Activated CD8-positive, alpha-beta T cell treated with anti-CD3 and anti-CD28 coated beads, Interleukin-2, amount 10 ng/mL, durations not matched to agents 7 days and 5 days (primary cell): ENCODE measurements around the gene RFX8. TPM values are rescaled to one million over a fixed set of nuclear protein-coding genes. Genes with fewer than 3 reads are reported as not detected.

ENCODE experiments used
- ATAC-seq: fragments of 150-1000 bp; cut with Tn5 transposase; one replicate; pipeline ENCODE4 v1.10.0; 2021; ENCODE audit warnings: moderate library complexity
- CTCF ChIA-PET: fragments of 350-600 bp; sonication (Branson Sonifier 250); formaldehyde crosslinking; loops from one replicate; lab custom pipeline; 2021; ENCODE audit warnings: antibody characterized with exemption; lab: Charles Lee
- POLR2A ChIA-PET: fragments of 350-600 bp; sonication (Branson Sonifier 250); formaldehyde crosslinking; loops from one replicate; lab custom pipeline; 2021; ENCODE audit warnings: antibody characterized with exemption; lab: Charles Lee
- DNase-seq: peaks from one replicate; pipeline ENCODE4 v3.0.0-alpha.2; 2020
- H3K27ac Mint-ChIP-seq: one replicate; pipeline ENCODE4 v1.8.0; 2021; ENCODE audit warnings: mild to moderate bottlenecking, mixed read lengths
- H3K27me3 Mint-ChIP-seq: one replicate; pipeline ENCODE4 v1.8.0; 2021; ENCODE audit warnings: low read depth, mixed read lengths
- H3K36me3 Mint-ChIP-seq: one replicate; pipeline ENCODE4 v1.8.0; 2021; ENCODE audit warnings: low read depth, mixed read lengths
- H3K4me1 Mint-ChIP-seq: one replicate; pipeline ENCODE4 v1.8.0; 2021; ENCODE audit warnings: low read depth, mixed read lengths
- H3K4me3 Mint-ChIP-seq: one replicate; pipeline ENCODE4 v1.8.0; 2021; ENCODE audit warnings: mild to moderate bottlenecking, mixed read lengths
- H3K9me3 Mint-ChIP-seq: one replicate; pipeline ENCODE4 v1.8.0; 2022; ENCODE audit warnings: mixed read lengths; ENCODE audit not compliant: insufficient read depth
- total RNA-seq, 2 experiments: library from RNA; stranded (reverse); gene quantifications; one replicate each; pipeline ENCODE4 v1.2.3, GENCODE V29; 2021

The RFX8 gene
- total RNA-seq, 2 experiments from 2014 or later: 2.2 to 2.8 TPM

DNA sequence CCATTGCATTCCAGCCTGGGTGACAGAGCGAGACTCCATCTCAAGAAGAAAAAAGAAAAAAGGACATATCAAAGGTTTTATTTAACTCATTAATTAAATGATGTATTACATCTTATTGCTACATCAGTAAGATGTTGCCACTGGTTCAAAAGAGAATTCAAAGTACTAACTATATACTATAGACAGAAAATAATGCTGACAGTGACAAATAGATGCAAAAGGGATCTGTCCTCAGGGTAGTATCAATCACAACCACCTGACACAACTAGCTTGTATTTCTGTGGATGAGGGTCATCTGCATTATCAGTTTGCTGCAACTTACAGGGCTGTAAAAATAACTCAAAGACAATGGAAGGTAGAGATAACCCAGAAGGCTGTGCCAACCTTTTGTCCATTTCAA, 71.2 kb downstream of the RFX8 start:
- ATAC-seq (no peak), DNase-seq (no peak)
- no peaks in the 10 kb centered on the region for H3K36me3 Mint-ChIP-seq
- ChIA-PET CTCF (no interaction called here), POLR2A (no interaction called here)
- H3K4me1 Mint-ChIP-seq: no peaks in the 10 kb centered on the region
- no peaks in the 10 kb centered on the region for H3K9me3 Mint-ChIP-seq
- H3K27ac Mint-ChIP-seq: no peak overlapping the region
- H3K4me3 Mint-ChIP-seq: no peak overlapping the region
- peaks cover 6% of the 10 kb centered on the region for H3K27me3 Mint-ChIP-seq

DNA sequence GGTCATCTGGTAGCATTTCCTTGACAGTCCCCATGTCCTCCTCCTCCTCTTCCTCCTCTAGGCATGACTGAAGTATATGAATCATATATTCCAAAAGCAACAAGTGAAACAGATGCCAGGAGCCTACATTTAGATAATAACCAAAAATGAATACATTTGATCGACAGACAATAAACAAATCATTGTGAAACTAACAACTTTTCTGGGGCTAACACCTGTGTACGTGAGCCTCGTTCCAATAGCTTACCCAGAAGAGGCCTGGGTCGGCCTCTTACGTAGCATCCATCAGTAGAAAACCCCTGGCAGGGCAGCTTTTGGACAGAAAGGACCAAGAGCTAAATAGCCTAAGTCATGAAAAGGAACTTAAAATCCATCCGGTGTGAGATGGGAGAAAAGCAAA, 72.3 kb downstream of the RFX8 start:
- no peak for DNase-seq
- ChIA-PET CTCF (interaction anchor here (0.9 kb wide), 1 partner anchor 19 kb away, joined by 3 read pairs; no protein-coding TSS in a partner anchor), POLR2A (no interaction called here)
- no peak overlapping the region for H3K27ac Mint-ChIP-seq
- no peak overlapping the region for H3K4me3 Mint-ChIP-seq
- no peaks in the 10 kb centered on the region for H3K9me3 Mint-ChIP-seq
- no peaks in the 10 kb centered on the region for H3K36me3 Mint-ChIP-seq
- H3K27me3 Mint-ChIP-seq: peaks cover 9% of the 10 kb centered on the region
- no peak for ATAC-seq
- no peaks in the 10 kb centered on the region for H3K4me1 Mint-ChIP-seq

DNA sequence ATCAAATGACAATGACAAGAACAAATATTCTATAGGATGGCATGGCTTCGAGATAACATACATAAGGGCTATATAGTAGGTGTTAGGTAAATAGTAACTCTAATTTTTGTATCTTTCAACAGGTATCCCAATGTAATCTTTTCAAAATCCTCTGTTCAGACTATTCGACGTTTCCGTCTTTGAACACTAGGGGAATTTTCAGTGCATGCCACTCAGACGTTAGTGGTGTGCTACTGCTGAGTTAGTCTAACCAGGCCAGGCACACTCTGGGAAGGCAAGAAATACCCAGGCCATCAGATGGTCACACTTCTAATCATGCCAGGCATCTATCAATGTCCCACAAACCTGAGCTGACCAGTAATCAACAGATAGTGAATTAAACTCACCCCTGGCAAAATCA, 73.0 kb downstream of the RFX8 start:
- ChIA-PET POLR2A (no interaction called here), CTCF (no interaction called here)
- no peaks in the 10 kb centered on the region for H3K4me1 Mint-ChIP-seq
- no peak overlapping the region for H3K4me3 Mint-ChIP-seq
- ATAC-seq (no peak), DNase-seq (no peak)
- peaks cover 15% of the 10 kb centered on the region for H3K27me3 Mint-ChIP-seq
- no peaks in the 10 kb centered on the region for H3K9me3 Mint-ChIP-seq
- H3K27ac Mint-ChIP-seq: no peak overlapping the region
- no peaks in the 10 kb centered on the region for H3K36me3 Mint-ChIP-seq

DNA sequence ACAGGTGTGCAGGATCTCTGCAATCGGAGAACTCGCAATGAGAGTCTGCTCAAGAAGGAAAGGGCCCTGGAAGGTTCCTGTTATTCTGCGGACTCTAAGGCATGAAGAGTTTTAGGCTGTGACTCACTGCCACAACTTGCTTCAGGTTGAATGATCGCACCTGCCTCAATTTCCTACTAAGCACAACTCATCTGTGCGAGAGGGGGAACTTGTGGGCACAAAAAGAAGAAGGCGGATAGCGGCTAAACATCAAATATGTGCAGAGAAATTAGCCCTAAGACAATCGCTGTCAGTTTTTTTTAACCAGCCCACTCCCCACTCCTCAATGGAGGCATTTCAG, 73.6 kb downstream of the RFX8 start:
- DNase-seq (no peak), ATAC-seq (no peak)
- no peak overlapping the region for H3K4me3 Mint-ChIP-seq
- ChIA-PET CTCF (no interaction called here), POLR2A (no interaction called here)
- H3K9me3 Mint-ChIP-seq: no peaks in the 10 kb centered on the region
- H3K27me3 Mint-ChIP-seq: peaks cover 17% of the 10 kb centered on the region
- H3K27ac Mint-ChIP-seq: no peak overlapping the region
- H3K4me1 Mint-ChIP-seq: no peaks in the 10 kb centered on the region
- H3K36me3 Mint-ChIP-seq: no peaks in the 10 kb centered on the region

DNA sequence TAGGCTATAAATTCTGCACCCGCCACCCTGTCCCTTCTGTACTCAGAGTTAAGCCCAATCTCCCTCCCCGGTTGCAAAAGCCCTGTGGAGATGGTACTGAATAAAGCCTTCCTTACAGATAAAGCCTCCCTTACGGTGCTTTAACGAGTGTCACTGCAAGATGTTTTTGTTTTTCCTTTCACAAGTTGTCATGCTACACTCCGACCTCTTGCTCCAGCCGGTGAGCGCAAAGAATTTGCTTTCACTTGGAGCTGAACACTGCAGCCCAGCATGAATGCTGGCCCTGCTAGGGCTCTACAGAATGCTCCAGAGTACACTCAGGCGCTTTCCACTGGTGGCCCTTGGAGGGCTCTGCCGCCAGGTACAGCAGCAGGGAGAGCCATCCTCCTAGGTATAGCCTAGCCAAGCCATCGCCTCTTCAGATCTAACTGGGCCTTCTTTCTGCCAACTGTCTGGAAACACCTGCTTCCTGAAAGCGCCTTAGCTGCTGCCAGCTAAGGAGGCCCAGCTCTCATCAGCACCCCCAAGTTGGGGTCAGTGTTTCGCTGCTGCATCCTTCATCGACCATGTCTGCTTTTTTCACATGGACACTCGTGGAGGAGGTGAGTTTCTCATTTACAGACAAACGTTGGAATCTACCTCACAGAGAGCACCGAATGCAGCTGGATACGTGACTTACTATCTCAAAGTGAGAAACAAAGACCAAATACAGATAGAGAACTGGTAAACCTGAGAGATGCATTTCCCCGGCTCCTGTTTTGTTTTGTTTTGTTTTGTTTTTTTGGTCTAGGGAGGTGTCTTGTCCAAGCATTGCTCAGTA, 74.2 kb downstream of the RFX8 start:
- DNase-seq: no peak
- Mint-ChIP-seq H3K4me1 (no peaks in the 10 kb centered on the region), H3K4me3 (no peak overlapping the region), H3K36me3 (no peaks in the 10 kb centered on the region), H3K9me3 (no peaks in the 10 kb centered on the region), H3K27ac (no peak overlapping the region), H3K27me3 (peaks cover 22% of the 10 kb centered on the region)
- POLR2A ChIA-PET: no interaction called here
- ATAC-seq: no peak
- CTCF ChIA-PET: no interaction called here

DNA sequence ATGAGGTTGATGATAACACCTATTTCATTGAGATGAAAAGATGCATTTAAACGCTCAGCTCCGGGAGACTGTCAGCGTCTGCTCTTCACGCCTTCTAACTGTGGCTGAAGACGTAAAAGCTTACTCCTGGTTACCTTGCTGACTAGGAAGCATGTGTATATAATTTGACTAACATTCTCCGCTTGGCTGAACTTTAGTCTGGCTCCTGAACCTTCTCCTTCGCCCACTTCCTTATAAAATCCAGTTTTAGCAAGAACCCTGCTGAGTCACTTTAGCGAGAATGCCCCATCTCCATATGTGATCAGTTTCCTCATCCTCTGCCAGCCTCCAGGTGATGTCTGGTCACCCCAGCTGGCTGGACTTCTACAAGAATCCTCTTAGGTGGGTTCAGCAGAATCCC, 74.9 kb downstream of the RFX8 start:
- no peak overlapping the region for H3K27ac Mint-ChIP-seq
- H3K4me1 Mint-ChIP-seq: no peaks in the 10 kb centered on the region
- ChIA-PET CTCF (interaction anchor here (1.7 kb wide), 1 partner anchor 12 kb away, joined by 5 read pairs; the partner anchor contains the start of gene CREG2), POLR2A (no interaction called here)
- DNase-seq (no peak), ATAC-seq (no peak)
- H3K27me3 Mint-ChIP-seq: peaks cover 22% of the 10 kb centered on the region
- no peaks in the 10 kb centered on the region for H3K9me3 Mint-ChIP-seq
- no peaks in the 10 kb centered on the region for H3K36me3 Mint-ChIP-seq
- H3K4me3 Mint-ChIP-seq: no peak overlapping the region

DNA sequence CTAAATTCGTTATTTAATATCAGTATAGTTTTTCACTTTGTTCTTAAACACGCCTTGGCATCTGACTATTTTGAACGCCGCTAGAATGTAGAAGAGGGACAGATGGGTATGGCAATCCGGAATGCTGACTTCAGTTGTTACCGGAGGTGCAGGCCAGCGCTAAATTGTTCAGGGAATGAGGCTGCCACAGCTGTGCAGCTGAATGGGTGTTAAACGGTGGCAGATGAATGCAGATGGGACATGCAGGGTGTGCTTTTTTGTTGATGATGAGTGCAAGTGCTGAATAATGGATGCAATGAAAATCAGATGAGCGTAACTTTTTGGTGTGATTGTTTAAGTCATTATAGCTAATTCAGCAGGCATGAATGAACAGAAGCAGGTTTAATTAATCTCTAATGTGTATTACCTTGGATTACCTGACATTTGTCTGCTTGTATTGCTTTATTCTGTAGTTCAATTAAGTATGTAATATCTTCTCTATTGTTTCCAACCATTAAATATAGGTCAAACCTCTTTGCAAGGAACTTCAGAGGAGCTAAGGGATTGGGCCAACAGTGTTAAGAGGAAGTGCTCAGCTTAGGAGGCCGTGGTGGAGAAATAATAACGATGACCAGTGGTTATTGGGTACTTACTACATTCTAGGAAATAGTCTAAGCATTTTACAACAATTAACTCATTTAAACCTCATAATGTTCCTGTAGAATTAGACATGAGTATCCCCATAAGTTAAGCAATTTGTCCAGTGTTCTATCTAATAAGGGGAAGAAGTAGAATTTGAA, 75.7 kb downstream of the RFX8 start:
- Mint-ChIP-seq H3K4me3 (no peak overlapping the region), H3K27ac (no peak overlapping the region), H3K9me3 (no peaks in the 10 kb centered on the region), H3K36me3 (no peaks in the 10 kb centered on the region), H3K4me1 (no peaks in the 10 kb centered on the region), H3K27me3 (peaks cover 24% of the 10 kb centered on the region)
- POLR2A ChIA-PET: interaction anchor here (0.6 kb wide), 1 partner anchor 170 kb away, joined by 3 read pairs; no protein-coding TSS in a partner anchor
- CTCF ChIA-PET: interaction anchor here (0.8 to 1.7 kb wide), 4 partner anchors 11 to 244 kb away, joined by 3 to 5 read pairs (median 4); partner anchors contain the start of gene CREG2
- ATAC-seq: no peak
- DNase-seq: no peak

DNA sequence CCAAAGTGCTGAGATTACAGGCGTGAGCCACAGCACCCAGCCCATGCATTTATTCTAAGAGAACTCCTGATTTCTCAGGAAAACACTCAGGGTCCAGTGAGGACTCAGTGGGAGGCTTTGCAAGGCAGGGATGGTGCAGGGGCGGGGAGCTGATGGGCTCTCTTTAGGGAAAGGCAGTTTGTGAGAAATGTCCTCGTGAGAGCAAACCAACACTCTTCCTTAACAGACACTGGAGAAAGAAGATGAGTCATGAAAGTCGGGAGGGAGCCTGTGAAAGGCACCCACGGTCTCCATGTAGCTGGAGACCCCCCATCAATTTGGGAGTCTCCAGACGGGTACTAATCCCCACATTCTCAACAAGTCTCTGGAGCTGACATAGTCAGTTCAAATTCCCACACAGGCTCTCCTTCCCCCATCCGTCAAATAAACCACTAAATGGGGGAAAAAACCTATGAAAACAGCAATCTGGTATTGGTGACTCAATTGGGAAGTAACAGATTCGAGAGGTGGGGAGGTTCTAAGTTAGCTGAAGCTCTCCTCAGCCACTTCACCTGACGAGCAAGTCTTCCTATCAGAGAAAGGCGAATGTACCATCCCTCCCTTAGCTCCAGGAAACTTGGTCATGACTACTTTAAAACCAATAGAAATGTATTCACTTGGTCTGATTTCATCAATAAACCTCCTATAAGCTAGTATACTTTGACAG, 76.6 kb downstream of the RFX8 start:
- DNase-seq: no peak
- Mint-ChIP-seq H3K27me3 (peaks cover 26% of the 10 kb centered on the region), H3K27ac (no peak overlapping the region), H3K9me3 (no peaks in the 10 kb centered on the region), H3K36me3 (no peaks in the 10 kb centered on the region), H3K4me3 (no peak overlapping the region), H3K4me1 (no peaks in the 10 kb centered on the region)
- CTCF ChIA-PET: interaction anchor here (0.8 to 1.7 kb wide), 4 partner anchors 10 to 245 kb away, joined by 3 to 5 read pairs (median 4); partner anchors contain the start of gene CREG2
- ATAC-seq: no peak
- POLR2A ChIA-PET: no interaction called here

DNA sequence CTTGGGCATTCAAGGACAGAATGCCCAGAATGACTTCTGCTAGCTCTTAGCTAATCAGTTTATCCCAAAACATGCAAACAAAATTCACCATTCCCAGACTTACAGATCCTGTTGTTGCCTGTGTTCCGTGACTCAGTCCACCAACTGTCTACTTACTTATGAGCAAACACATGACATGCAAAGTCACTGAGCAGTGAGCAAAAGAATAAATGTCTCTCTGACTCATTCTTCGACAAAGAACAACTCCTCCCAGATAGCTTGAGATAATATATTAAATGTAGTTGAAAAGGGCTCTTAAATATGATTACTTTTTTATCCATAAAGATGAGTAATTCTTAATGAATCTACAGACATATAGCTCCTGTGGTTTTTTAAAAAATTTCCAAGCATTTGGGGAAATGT, 78.6 kb downstream of the RFX8 start:
- DNase-seq: no peak
- no peak for ATAC-seq
- Mint-ChIP-seq H3K27ac (no peak overlapping the region), H3K36me3 (no peaks in the 10 kb centered on the region), H3K4me1 (no peaks in the 10 kb centered on the region), H3K4me3 (no peak overlapping the region), H3K9me3 (no peaks in the 10 kb centered on the region), H3K27me3 (peaks cover 24% of the 10 kb centered on the region)
- ChIA-PET CTCF (interaction anchor here (0.8 to 1.2 kb wide), 2 partner anchors 11 to 54 kb away, joined by 3 to 4 read pairs; no protein-coding TSS in a partner anchor), POLR2A (interaction anchor here (0.6 kb wide), 1 partner anchor 480 kb away, joined by 4 read pairs; no protein-coding TSS in a partner anchor)

DNA sequence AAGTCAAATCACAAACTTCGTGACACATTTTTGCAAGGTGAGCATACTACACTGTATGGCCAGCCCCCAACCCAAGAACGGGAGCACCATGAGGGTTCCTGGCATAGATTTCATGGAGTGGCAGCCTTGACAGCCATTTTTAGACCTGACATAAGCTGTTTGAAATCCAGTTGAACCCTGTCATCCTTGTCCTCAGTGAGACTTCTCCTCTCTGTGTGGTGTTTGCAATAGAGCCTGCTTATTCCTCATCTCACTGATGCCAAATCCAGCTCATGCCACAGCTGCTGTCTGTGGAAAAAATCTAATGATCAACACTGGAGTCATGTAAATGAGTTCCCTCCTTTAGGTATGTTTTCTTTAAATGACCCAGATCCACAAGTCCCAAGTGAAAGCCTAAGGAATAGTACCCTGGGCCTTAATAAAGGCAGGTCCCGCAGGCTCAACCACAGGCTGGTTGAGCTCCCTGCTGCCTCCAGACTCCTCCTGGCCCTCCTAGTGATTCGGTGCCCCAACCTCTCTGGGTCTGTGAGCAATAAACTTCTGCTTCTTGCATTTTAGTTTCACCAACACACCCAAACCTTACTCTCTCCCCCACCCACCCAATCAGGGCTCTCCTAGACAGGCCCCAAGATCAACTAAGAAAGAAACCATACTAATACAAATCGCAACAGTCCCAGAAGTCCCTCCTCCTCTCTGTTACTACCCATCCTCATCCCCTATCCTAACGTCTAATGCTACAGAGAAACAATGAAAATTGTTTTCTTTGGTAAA, 79.2 kb downstream of the RFX8 start:
- Mint-ChIP-seq H3K36me3 (no peaks in the 10 kb centered on the region), H3K4me3 (no peak overlapping the region), H3K4me1 (no peaks in the 10 kb centered on the region), H3K27me3 (peaks cover 24% of the 10 kb centered on the region), H3K9me3 (no peaks in the 10 kb centered on the region), H3K27ac (no peak overlapping the region)
- ChIA-PET CTCF (interaction anchor here (0.8 to 1.4 kb wide), 3 partner anchors 9 to 54 kb away, joined by 3 to 5 read pairs (median 4); no protein-coding TSS in a partner anchor), POLR2A (interaction anchor here (0.6 kb wide), 1 partner anchor 481 kb away, joined by 4 read pairs; no protein-coding TSS in a partner anchor)
- ATAC-seq: no peak
- DNase-seq: no peak

DNA sequence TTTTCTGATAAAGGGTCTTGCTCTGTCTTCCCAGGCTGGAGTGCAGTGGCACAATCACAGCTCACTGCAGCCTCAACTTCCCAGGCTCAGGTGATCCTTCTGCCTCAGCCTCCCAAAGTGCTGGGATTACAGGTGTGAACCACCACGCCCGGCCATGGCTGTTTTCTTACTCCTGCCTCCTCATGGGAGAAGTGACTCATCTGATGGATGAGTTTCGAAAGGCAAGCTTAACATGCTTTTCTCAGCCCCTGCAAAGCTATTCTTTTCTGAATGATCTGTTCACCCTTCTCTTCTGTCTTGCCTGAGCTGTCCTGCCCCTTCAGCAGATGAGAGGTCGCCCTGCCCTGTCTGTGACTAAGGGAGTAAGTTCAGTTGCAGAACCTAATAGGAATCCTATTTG, 86.7 kb downstream of the RFX8 start:
- Mint-ChIP-seq H3K4me3 (no peak overlapping the region), H3K27ac (no peak overlapping the region), H3K27me3 (peaks cover 55% of the 10 kb centered on the region), H3K4me1 (peaks cover 11% of the 10 kb centered on the region), H3K36me3 (no peaks in the 10 kb centered on the region), H3K9me3 (no peaks in the 10 kb centered on the region)
- ChIA-PET POLR2A (no interaction called here), CTCF (interaction anchor here (0.8 to 4.9 kb wide), 17 partner anchors 11 to 375 kb away, joined by 3 to 47 read pairs (median 5); partner anchors contain the start of genes RFX8 and RNF149)
- no peak for ATAC-seq
- DNase-seq: no peak
